Gastrocnemius medialis (tissue), 4 donors: ENCODE data around the gene CORO2B. TPM values are rescaled to one million over a fixed set of nuclear protein-coding genes. Genes with fewer than 3 reads are reported as not detected.

Source experiments
- ATAC-seq, 2 donors: fragments of 150-250 bp; one replicate each; pipeline ENCODE4 v1.9.1; 2016
- DNase-seq, 2 donors: peaks; one replicate each; pipeline ENCODE4 v3.0.0-alpha.2; 2019
- H3K27ac ChIP-seq, 4 donors: fragments of 200-600 bp; sonication (generic); 1 replicate in 1 of 4; 2 replicates in 3 of 4; pipeline ENCODE4 v1.5.1; 2016 to 2018; ENCODE audit warnings: mild to moderate bottlenecking in 2 of 4, moderate library complexity in 1 of 4
- H3K27me3 ChIP-seq, 3 donors: fragments of 200-600 bp; sonication (generic) in 2 of 3; 1 replicate in 1 of 3; 2 replicates in 2 of 3; pipeline versions ENCODE4 v1.5.1 to v1.6.0; 2016 to 2019; ENCODE audit warnings: mild to moderate bottlenecking in 1 of 3, moderate library complexity in 1 of 3
- H3K36me3 ChIP-seq, 2 donors: fragments of 200-600 bp; sonication (generic) in 1 of 2; one replicate each; pipeline ENCODE4 v1.5.1; 2017 to 2018
- H3K4me1 ChIP-seq, 2 donors: fragments of 200-600 bp; sonication (generic) in 1 of 2; one replicate each; pipeline ENCODE4 v1.5.1; 2016 to 2017; ENCODE audit warnings: mild to moderate bottlenecking in 2 of 2
- H3K4me3 ChIP-seq, 4 donors: fragments of 200-600 bp; sonication (generic) in 3 of 4; 1 replicate in 1 of 4; 2 replicates in 3 of 4; pipeline ENCODE4 v1.5.1; 2016 to 2019; ENCODE audit warnings: mild to moderate bottlenecking in 2 of 4
- H3K9me3 ChIP-seq, 3 donors: fragments of 200-600 bp; sonication (generic) in 2 of 3; 1 replicate in 1 of 3; 2 replicates in 2 of 3; pipeline ENCODE4 v1.5.1; 2016 to 2019
- CTCF ChIP-seq, 5 experiments: fragments of 450-650 bp in 3 of 5; fragments of 200-600 bp in 2 of 5; sonication (generic) in 2 of 5; IDR thresholded peaks in 4 of 5; conservative IDR thresholded peaks in 1 of 5; 1 replicate in 4 of 5; 2 replicates in 1 of 5; pipeline ENCODE4 v1.5.1; 2016 to 2019; ENCODE audit warnings: antibody characterized with exemption in 5 of 5, mild to moderate bottlenecking in 3 of 5, moderate library complexity in 3 of 5
- POLR2A ChIP-seq, 2 donors: fragments of 450-650 bp; IDR thresholded peaks; one replicate each; pipeline ENCODE4 v1.6.1; 2017; ENCODE audit warnings: antibody characterized with exemption in 2 of 2, mild to moderate bottlenecking in 2 of 2, moderate library complexity in 2 of 2
- in situ Hi-C, 4 donors: fragments of 200-750 bp; cut with MboI; loops; one replicate each; pipeline versions ENCODE4 v1.15.0 to v1.8.0; 2017; ENCODE audit warnings: low sequenced_read_pairs in 4 of 4
- intact Hi-C: fragments of 100-400 bp; cut with DNase I; formaldehyde crosslinking; loops from one replicate; pipeline ENCODE4 v1.15.1; 2023; ENCODE audit warnings: low total_unique reads
- total RNA-seq, 4 donors: library from RNA; depleted of rRNA; stranded (reverse); fragments of >200 nt; gene quantifications; one replicate each; pipeline versions ENCODE4 v1.1.0 to v1.2.3, GENCODE V29; 2016

Gene CORO2B
- total RNA-seq, 4 donors from 2014 or later: 1.5 to 2.2 (median 1.8) TPM

GRCh38 chr15:68580026-68580882 is 1.5 kb downstream of the CORO2B start:
- intact Hi-C loops: no loop called here
- Histone ChIP-seq H3K27ac (peak overlapping the region; percentile 31 to 59 (median 44)), H3K9me3 (no peaks in the 10 kb centered on the region), H3K36me3 (no peaks in the 10 kb centered on the region), H3K27me3 (peaks cover 10 to 27% (median 11%) of the 10 kb centered on the region in 3 donors), H3K4me1 (peaks cover 0 to 4% of the 10 kb centered on the region in 2 donors), H3K4me3 (peak overlapping the region in 1 of 4 donors; percentile 58)
- in situ Hi-C loops: loop anchor here in 1 of 4 donors (10.0 kb wide), 1 partner anchor 55 kb away; no protein-coding TSS in a partner anchor
- no peak for TF ChIP-seq CTCF (IDR thresholded peaks at IDR 0.05 in 4 of 5, conservative IDR thresholded peaks at IDR 0.05 in 1 of 5)
- no peak for TF ChIP-seq POLR2A (IDR thresholded peaks at IDR 0.05)
- ATAC-seq (no peak), DNase-seq (peak in 1 of 2 donors; percentile 22)

DNA sequence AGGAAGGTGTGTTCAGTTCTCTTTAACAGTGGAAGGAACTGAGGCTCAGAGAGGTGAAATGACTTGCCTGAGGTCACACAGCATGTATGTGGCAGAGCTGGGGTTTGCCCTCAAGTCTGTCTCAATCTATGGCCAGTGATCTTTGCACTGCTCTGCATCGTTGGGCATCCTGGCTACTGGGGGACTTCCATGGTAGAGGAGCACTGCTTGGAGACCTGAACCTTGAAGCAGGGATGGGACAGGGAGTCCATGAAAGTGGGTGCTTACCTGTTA is 2.0 kb downstream of the CORO2B start:
- intact Hi-C loops: no loop called here
- in situ Hi-C loops: loop anchor here in 1 of 4 donors (10.0 kb wide), 1 partner anchor 54 kb away; no protein-coding TSS in a partner anchor

GRCh38 chr15:68581725-68582124 is 2.9 kb downstream of the CORO2B start:
- peaks cover 0 to 4% of the 10 kb centered on the region in 2 donors for H3K4me1 ChIP-seq

More for the DNA sequence above, 2.0 kb downstream of the CORO2B start:
- Histone ChIP-seq H3K36me3 (no peaks in the 10 kb centered on the region), H3K4me1 (peaks cover 0 to 4% of the 10 kb centered on the region in 2 donors), H3K27me3 (peaks cover 10 to 27% (median 11%) of the 10 kb centered on the region in 3 donors), H3K4me3 (no peak overlapping the region), H3K9me3 (no peaks in the 10 kb centered on the region), H3K27ac (no peak overlapping the region)
- DNase-seq: no peak
- no peak for TF ChIP-seq POLR2A (IDR thresholded peaks at IDR 0.05)
- no peak for TF ChIP-seq CTCF (IDR thresholded peaks at IDR 0.05 in 4 of 5, conservative IDR thresholded peaks at IDR 0.05 in 1 of 5)
- no peak for ATAC-seq

DNA sequence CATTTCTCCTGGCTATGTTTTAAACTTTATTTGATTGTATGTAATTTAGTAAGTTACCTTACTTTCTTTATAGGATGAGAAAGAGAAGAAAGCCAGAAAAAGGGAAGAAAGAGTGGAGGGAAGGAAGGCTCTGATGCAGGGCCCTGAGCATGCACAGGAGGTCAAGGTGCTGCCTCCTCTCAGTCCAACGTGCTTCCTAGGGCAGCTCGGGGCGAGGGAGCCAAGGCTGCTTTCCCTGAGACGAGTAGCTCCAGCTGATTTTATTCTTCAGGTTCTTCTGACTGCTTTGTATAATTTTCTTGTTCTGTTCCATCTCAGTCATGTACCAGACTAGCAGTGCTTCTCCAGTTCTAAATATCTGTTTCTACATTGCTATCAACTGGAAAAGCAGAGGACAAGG is 3.4 kb downstream of the CORO2B start:
- intact Hi-C loops (no loop called here), in situ Hi-C loops (loop anchor here in 1 of 4 donors (10.0 kb wide), 1 partner anchor 53 kb away; no protein-coding TSS in a partner anchor)
- Histone ChIP-seq H3K4me1 (peaks cover 0 to 4% of the 10 kb centered on the region in 2 donors), H3K27me3 (peaks cover 9 to 22% (median 11%) of the 10 kb centered on the region in 3 donors), H3K4me3 (no peak overlapping the region), H3K9me3 (no peaks in the 10 kb centered on the region), H3K27ac (no peak overlapping the region), H3K36me3 (no peaks in the 10 kb centered on the region)
- ATAC-seq: no peak
- TF ChIP-seq CTCF (IDR thresholded peaks at IDR 0.05 in 4 of 5, conservative IDR thresholded peaks at IDR 0.05 in 1 of 5) (no peak), POLR2A (IDR thresholded peaks at IDR 0.05) (no peak)
- DNase-seq: no peak

More at GRCh38 chr15:68581725-68582124, 2.9 kb downstream of the CORO2B start:
- Histone ChIP-seq H3K9me3 (no peaks in the 10 kb centered on the region), H3K36me3 (no peaks in the 10 kb centered on the region), H3K27me3 (peaks cover 10 to 27% (median 11%) of the 10 kb centered on the region in 3 donors), H3K27ac (no peak overlapping the region), H3K4me3 (no peak overlapping the region)
- in situ Hi-C loops (loop anchor here in 1 of 4 donors (10.0 kb wide), 1 partner anchor 53 kb away; no protein-coding TSS in a partner anchor), intact Hi-C loops (no loop called here)
- TF ChIP-seq CTCF (IDR thresholded peaks at IDR 0.05 in 4 of 5, conservative IDR thresholded peaks at IDR 0.05 in 1 of 5) (no peak), POLR2A (IDR thresholded peaks at IDR 0.05) (no peak)
- ATAC-seq: no peak
- DNase-seq: no peak
